Loucy (cell line): ENCODE data around the gene FEZF1.

Experiments
- CTCF ChIP-seq: fragments of 200-600 bp; sonication (generic); conservative IDR thresholded peaks from 2 replicates; pipeline ENCODE4 v1.5.1; 2014; ENCODE audit warnings: mild to moderate bottlenecking, antibody characterized with exemption, low read length
- EZH2phosphoT487 ChIP-seq: fragments of 200-600 bp; IDR thresholded peaks from 2 replicates; pipeline ENCODE4 v1.6.1; 2018; ENCODE audit warnings: antibody characterized with exemption, mild to moderate bottlenecking, moderate library complexity, borderline replicate concordance

DNA sequence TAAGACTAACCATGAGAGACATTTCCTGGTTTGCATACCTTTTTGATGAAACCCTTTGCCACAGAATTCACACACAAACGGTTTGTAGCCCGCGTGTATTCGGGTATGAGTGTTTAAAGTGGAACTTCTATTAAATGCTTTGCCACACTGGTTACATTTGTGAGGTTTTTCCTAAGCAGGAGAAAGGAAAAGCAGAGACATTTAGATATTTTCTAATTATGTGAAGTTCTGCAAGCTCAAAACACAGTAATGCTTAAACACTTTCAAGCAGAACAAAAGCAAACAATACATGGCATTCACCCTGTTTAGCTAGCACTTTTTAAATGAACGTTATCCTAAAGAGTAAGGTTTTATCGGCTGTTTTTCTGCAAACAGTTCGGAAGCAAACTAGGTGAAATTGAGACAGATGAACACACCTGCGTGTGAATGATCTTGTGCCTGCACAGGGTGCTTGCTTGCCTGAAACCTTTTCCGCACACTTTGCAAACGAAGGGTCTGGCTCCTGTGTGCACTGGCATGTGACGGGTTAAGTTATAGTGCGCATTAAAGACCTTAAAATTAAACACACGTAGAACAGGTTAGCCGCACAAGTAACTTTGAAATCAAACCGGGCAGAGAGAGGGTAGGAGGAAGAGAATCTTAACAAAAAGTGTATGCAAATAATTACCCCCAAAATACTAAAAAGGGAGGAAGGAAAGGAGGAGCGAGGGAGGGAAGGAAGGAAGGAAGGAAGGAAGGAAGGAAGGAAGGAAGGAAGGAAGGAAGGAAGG is 1.6 kb downstream of the FEZF1 start:
- TF ChIP-seq EZH2phosphoT487 (no peak), CTCF (no peak)
